Suprapubic skin (tissue), 4 donors: Measurements from ENCODE around the gene DPYSL3. TPM values are rescaled to one million over a fixed set of nuclear protein-coding genes. Genes with fewer than 3 reads are reported as not detected.

Experiments used
- DNase-seq, 2 donors: peaks; one replicate each; pipeline ENCODE4 v3.0.0-alpha.2; 2019; ENCODE audit warnings: low spot score in 2 of 2
- H3K27ac ChIP-seq: fragments of 200-600 bp; sonication (generic); one replicate; pipeline ENCODE4 v1.5.1; 2019
- H3K27me3 ChIP-seq: fragments of 200-600 bp; sonication (generic); one replicate; pipeline ENCODE4 v1.5.1; 2019
- H3K36me3 ChIP-seq: fragments of 200-600 bp; sonication (generic); one replicate; pipeline ENCODE4 v1.5.1; 2019
- H3K4me1 ChIP-seq: fragments of 200-600 bp; sonication (generic); one replicate; pipeline ENCODE4 v1.5.1; 2019
- H3K4me3 ChIP-seq: fragments of 200-600 bp; sonication (generic); one replicate; pipeline ENCODE4 v1.5.1; 2019; ENCODE audit warnings: mild to moderate bottlenecking
- H3K9me3 ChIP-seq: fragments of 200-600 bp; sonication (generic); one replicate; pipeline ENCODE4 v1.5.1; 2019
- CTCF ChIP-seq, 2 donors: fragments of 200-600 bp in 1 of 2; fragments of 450-650 bp in 1 of 2; sonication (generic) in 1 of 2; IDR thresholded peaks; one replicate each; pipeline ENCODE4 v1.5.1; 2016 to 2019; ENCODE audit warnings: antibody characterized with exemption in 2 of 2, mild to moderate bottlenecking in 1 of 2, moderate library complexity in 1 of 2
- EP300 ChIP-seq: sonication (generic); formaldehyde crosslinking; IDR thresholded peaks from one replicate; pipeline ENCODE4 v1.6.1; 2017; ENCODE audit warnings: antibody characterized with exemption
- POLR2A ChIP-seq, 2 donors: fragments of 450-650 bp; IDR thresholded peaks; one replicate each; pipeline ENCODE4 v1.6.1; 2017; ENCODE audit warnings: antibody characterized with exemption in 2 of 2, mild to moderate bottlenecking in 2 of 2, moderate library complexity in 2 of 2
- POLR2AphosphoS5 ChIP-seq, 3 donors: sonication (generic); formaldehyde crosslinking; IDR thresholded peaks; one replicate each; pipeline ENCODE4 v1.6.1; 2017; ENCODE audit warnings: antibody characterized with exemption in 3 of 3
- WGBS: methylation state at CpG from one replicate; pipeline ENCODE4 v1.1.5; 2018; 5-methylcytosine and 5-hydroxymethylcytosine counted together
- total RNA-seq, 4 donors: library from RNA; depleted of rRNA; stranded (reverse); fragments of >200 nt; gene quantifications; one replicate each; pipeline ENCODE4 v1.1.0, GENCODE V29; 2016

DPYSL3 gene
- total RNA-seq, 4 donors from 2014 or later = 12.0 to 22.2 (median 16.6) TPM

- no peak for TF ChIP-seq POLR2AphosphoS5 (IDR thresholded peaks at IDR 0.05)
- H3K27ac ChIP-seq = no peak overlapping the region
- H3K4me1 ChIP-seq = no peaks in the 10 kb centered on the region
- peaks cover 4% of the 10 kb centered on the region for H3K36me3 ChIP-seq
- WGBS = 85% methylated on average over 3 of the region's 3 CpGs
- no peaks in the 10 kb centered on the region for H3K9me3 ChIP-seq
- no peaks in the 10 kb centered on the region for H3K27me3 ChIP-seq
- no peak overlapping the region for H3K4me3 ChIP-seq
- DNase-seq = no peak
These were observed 119.1 kb downstream of the DPYSL3 start for GRCh38 chr5:147390654-147391225.

- TF ChIP-seq CTCF (IDR thresholded peaks at IDR 0.05) = no peak
- no peak for TF ChIP-seq POLR2A (IDR thresholded peaks at IDR 0.05)
- TF ChIP-seq POLR2AphosphoS5 (IDR thresholded peaks at IDR 0.05) = no peak
- TF ChIP-seq EP300 = no peak
- Histone ChIP-seq H3K4me1 (no peaks in the 10 kb centered on the region), H3K4me3 (no peak overlapping the region), H3K27me3 (no peaks in the 10 kb centered on the region), H3K36me3 (no peaks in the 10 kb centered on the region), H3K27ac (no peak overlapping the region), H3K9me3 (no peaks in the 10 kb centered on the region)
- DNase-seq = no peak
- WGBS = 76% methylated on average over 7 of the region's 7 CpGs
These were observed 121.4 kb downstream of the DPYSL3 start for GRCh38 chr5:147388184-147389108.

GRCh38 chr5:147387109-147387508, 122.8 kb downstream of the DPYSL3 start:
- no peak for DNase-seq
- Histone ChIP-seq H3K4me3 (no peak overlapping the region), H3K27ac (no peak overlapping the region), H3K36me3 (no peaks in the 10 kb centered on the region), H3K9me3 (no peaks in the 10 kb centered on the region), H3K27me3 (no peaks in the 10 kb centered on the region), H3K4me1 (no peaks in the 10 kb centered on the region)
- no peak for TF ChIP-seq EP300
- no peak for TF ChIP-seq POLR2A (IDR thresholded peaks at IDR 0.05)
- TF ChIP-seq CTCF (IDR thresholded peaks at IDR 0.05) = no peak
- TF ChIP-seq POLR2AphosphoS5 (IDR thresholded peaks at IDR 0.05) = no peak
- 73% methylated on average over 4 of the region's 4 CpGs for WGBS

GRCh38 chr5:147384346-147385193, 125.3 kb downstream of the DPYSL3 start:
- H3K9me3 ChIP-seq = no peaks in the 10 kb centered on the region
- TF ChIP-seq POLR2A (IDR thresholded peaks at IDR 0.05) (no peak), CTCF (IDR thresholded peaks at IDR 0.05) (no peak), POLR2AphosphoS5 (IDR thresholded peaks at IDR 0.05) (no peak), EP300 (no peak)
- H3K27me3 ChIP-seq = no peaks in the 10 kb centered on the region
- H3K27ac ChIP-seq = no peak overlapping the region
- H3K4me1 ChIP-seq = no peaks in the 10 kb centered on the region
- WGBS = 74% methylated on average over 6 of the region's 6 CpGs
- no peak overlapping the region for H3K4me3 ChIP-seq
- DNase-seq = no peak
- H3K36me3 ChIP-seq = no peaks in the 10 kb centered on the region

- H3K9me3 ChIP-seq = no peaks in the 10 kb centered on the region
- no peaks in the 10 kb centered on the region for H3K27me3 ChIP-seq
- no peak for DNase-seq
- WGBS = 44% methylated on average over 4 of the region's 4 CpGs
- peak overlapping the region; percentile 24 for H3K4me3 ChIP-seq
- no peaks in the 10 kb centered on the region for H3K4me1 ChIP-seq
- H3K36me3 ChIP-seq = no peaks in the 10 kb centered on the region
- TF ChIP-seq POLR2AphosphoS5 (IDR thresholded peaks at IDR 0.05) = no peak
- no peak for TF ChIP-seq CTCF (IDR thresholded peaks at IDR 0.05)
- TF ChIP-seq POLR2A (IDR thresholded peaks at IDR 0.05) = no peak
- no peak for TF ChIP-seq EP300
- peak overlapping the region; percentile 27 for H3K27ac ChIP-seq
These were observed 127.1 kb downstream of the DPYSL3 start for GRCh38 chr5:147382776-147383175.
